ENCODE measurements around the gene ABCG5. TPM values are rescaled to one million over a fixed set of nuclear protein-coding genes. Genes with fewer than 3 reads are reported as not detected.

Gene ABCG5
- total and polyA plus RNA-seq, 8 donors, result 0.18 to 0.52 (median 0.43) TPM; not detected in 2

- Histone ChIP-seq H3K27me3 (no peaks in the 10 kb centered on the region), H3K27ac (no peak overlapping the region), H3K4me1 (no peaks in the 10 kb centered on the region), H3K36me3 (no peaks in the 10 kb centered on the region), H3K4me3 (no peak overlapping the region), H3K9me3 (no peaks in the 10 kb centered on the region)
- DNase-seq, result no peak
- no peak for TF ChIP-seq CTCF (IDR thresholded peaks at IDR 0.05)
- intact Hi-C loops (cut with DNase I), result no loop called here
- ATAC-seq, result no peak
These were observed 75.5 kb downstream of the ABCG5 start for GRCh38 chr2:43763091-43763490.

Other genes starting within 250 kb of the ABCG5 start
- 10 to 100 TPM; 32.9 to 37.8 TPM for gene THADA, start 242.8 kb downstream of the ABCG5 start, total RNA-seq
- 10 to 100 TPM; 35.4 to 42.7 (median 37.8) TPM for gene THADA, start 242.8 kb downstream of the ABCG5 start, polyA plus RNA-seq (ENCODE audit: insufficient read length in 6 of 6)
- 10 to 100 TPM; 23.3 to 29.1 TPM for gene PLEKHH2, start 201.6 kb downstream of the ABCG5 start, total RNA-seq
- gene PLEKHH2, start 201.6 kb downstream of the ABCG5 start, polyA plus RNA-seq (ENCODE audit: insufficient read length in 6 of 6), result 100 to 1,000 TPM; 199 to 363 (median 238) TPM
- gene C1GALT1C1L, start 162.4 kb downstream of the ABCG5 start, total RNA-seq, result under 1 TPM; 0.39 to 0.41 TPM
- 1 to 10 TPM; 1.6 to 2.4 (median 2.0) TPM for gene C1GALT1C1L, start 162.4 kb downstream of the ABCG5 start, polyA plus RNA-seq (ENCODE audit: insufficient read length in 6 of 6)
- 10 to 100 TPM; 17.8 TPM for gene DYNC2LI1, start 64.8 kb downstream of the ABCG5 start, total RNA-seq
- 100 to 1,000 TPM in 2 of 6 donors, 10 to 100 TPM in 4; 83.2 to 105 (median 95.7) TPM for gene DYNC2LI1, start 64.8 kb downstream of the ABCG5 start, polyA plus RNA-seq (ENCODE audit: insufficient read length in 6 of 6)
- gene ABCG8, start 132 bp upstream of the ABCG5 start, total RNA-seq, result not detected
- 1 to 10 TPM in 1 of 6 donors, under 1 TPM in 5; 0.48 to 1.3 (median 0.68) TPM for gene ABCG8, start 132 bp upstream of the ABCG5 start, polyA plus RNA-seq (ENCODE audit: insufficient read length in 6 of 6)
- 10 to 100 TPM; 63.1 to 80.1 TPM for gene LRPPRC, start 157.2 kb upstream of the ABCG5 start, total RNA-seq
- gene LRPPRC, start 157.2 kb upstream of the ABCG5 start, polyA plus RNA-seq (ENCODE audit: insufficient read length in 6 of 6), result 100 to 1,000 TPM in 4 of 6 donors, 10 to 100 TPM in 2; 94.4 to 112 (median 101) TPM

Data from left lung (tissue), 10 donors.